ENCODE measurements around the gene MESD. TPM values are rescaled to one million over a fixed set of nuclear protein-coding genes. Genes with fewer than 3 reads are reported as not detected.

Gene MESD
- total and polyA plus RNA-seq, 2 donors, result 17.7 to 24.8 TPM

- no peak overlapping the region for H3K4me3 ChIP-seq (ENCODE audit: low read depth, low read length)
- no peaks in the 10 kb centered on the region for H3K36me3 ChIP-seq (ENCODE audit: insufficient read depth)
- H3K4me1 ChIP-seq (ENCODE audit: insufficient read depth), result no peaks in the 10 kb centered on the region
- whole genome bisulfite sequencing, result 66% methylated on average over 10 of the region's 10 CpGs
- no peak for DNase-seq (ENCODE audit: extremely low spot score)
- no peak overlapping the region for H3K27ac ChIP-seq (ENCODE audit: low read depth)
Observed at GRCh38 chr15:81024265-81024872, 34.8 kb upstream of the MESD start.

- Histone ChIP-seq H3K4me1 (ENCODE audit: insufficient read depth) (no peaks in the 10 kb centered on the region), H3K27ac (ENCODE audit: low read depth) (no peak overlapping the region), H3K36me3 (ENCODE audit: insufficient read depth) (no peaks in the 10 kb centered on the region), H3K4me3 (ENCODE audit: low read depth, low read length) (no peak overlapping the region)
- no peak for DNase-seq (ENCODE audit: extremely low spot score)
- WGBS, result 66% methylated on average over 13 of the region's 13 CpGs
Observed at GRCh38 chr15:81023483-81024264, 34.1 kb upstream of the MESD start.

- H3K4me3 ChIP-seq (ENCODE audit: low read depth, low read length), result no peak overlapping the region
- WGBS, result 76% methylated on average over 7 of the region's 7 CpGs
- H3K4me1 ChIP-seq (ENCODE audit: insufficient read depth), result no peaks in the 10 kb centered on the region
- no peak overlapping the region for H3K27ac ChIP-seq (ENCODE audit: low read depth)
- no peak for DNase-seq (ENCODE audit: extremely low spot score)
- H3K36me3 ChIP-seq (ENCODE audit: insufficient read depth), result no peaks in the 10 kb centered on the region
Observed at GRCh38 chr15:81021321-81021720, 31.7 kb upstream of the MESD start.

GRCh38 chr15:81018197-81018596 is 28.6 kb upstream of the MESD start:
- no peak for DNase-seq (ENCODE audit: extremely low spot score)
- WGBS, result 95% methylated on average over 2 of the region's 2 CpGs
- no peak overlapping the region for H3K4me3 ChIP-seq (ENCODE audit: low read depth, low read length)
- H3K27ac ChIP-seq (ENCODE audit: low read depth), result no peak overlapping the region
- H3K4me1 ChIP-seq (ENCODE audit: insufficient read depth), result no peaks in the 10 kb centered on the region
- no peaks in the 10 kb centered on the region for H3K36me3 ChIP-seq (ENCODE audit: insufficient read depth)

- Histone ChIP-seq H3K27ac (ENCODE audit: low read depth) (no peak overlapping the region), H3K36me3 (ENCODE audit: insufficient read depth) (no peaks in the 10 kb centered on the region), H3K4me1 (ENCODE audit: insufficient read depth) (no peaks in the 10 kb centered on the region), H3K4me3 (ENCODE audit: low read depth, low read length) (no peak overlapping the region)
- 41% methylated on average over 1 of the region's 1 CpG for WGBS
- no peak for DNase-seq (ENCODE audit: extremely low spot score)
Observed at GRCh38 chr15:81016489-81017068, 27.0 kb upstream of the MESD start.

GRCh38 chr15:81015621-81016488 is 26.2 kb upstream of the MESD start:
- H3K4me3 ChIP-seq (ENCODE audit: low read depth, low read length), result no peak overlapping the region
- WGBS, result 68% methylated on average over 8 of the region's 8 CpGs
- no peak for DNase-seq (ENCODE audit: extremely low spot score)
- H3K27ac ChIP-seq (ENCODE audit: low read depth), result no peak overlapping the region
- no peaks in the 10 kb centered on the region for H3K4me1 ChIP-seq (ENCODE audit: insufficient read depth)
- no peaks in the 10 kb centered on the region for H3K36me3 ChIP-seq (ENCODE audit: insufficient read depth)

GRCh38 chr15:81014446-81015093 is 25.0 kb upstream of the MESD start:
- no peak for DNase-seq (ENCODE audit: extremely low spot score)
- H3K4me1 ChIP-seq (ENCODE audit: insufficient read depth), result no peaks in the 10 kb centered on the region
- no peak overlapping the region for H3K27ac ChIP-seq (ENCODE audit: low read depth)
- 86% methylated on average over 9 of the region's 9 CpGs for WGBS
- no peaks in the 10 kb centered on the region for H3K36me3 ChIP-seq (ENCODE audit: insufficient read depth)
- no peak overlapping the region for H3K4me3 ChIP-seq (ENCODE audit: low read depth, low read length)

- Histone ChIP-seq H3K36me3 (ENCODE audit: insufficient read depth) (no peaks in the 10 kb centered on the region), H3K4me1 (ENCODE audit: insufficient read depth) (no peaks in the 10 kb centered on the region), H3K4me3 (ENCODE audit: low read depth, low read length) (no peak overlapping the region), H3K27ac (ENCODE audit: low read depth) (no peak overlapping the region)
- no peak for DNase-seq (ENCODE audit: extremely low spot score)
- WGBS, result 87% methylated on average over 4 of the region's 4 CpGs
Observed at GRCh38 chr15:81013396-81013929, 23.8 kb upstream of the MESD start.

GRCh38 chr15:81012588-81012987 is 23.0 kb upstream of the MESD start:
- Histone ChIP-seq H3K4me3 (ENCODE audit: low read depth, low read length) (no peak overlapping the region), H3K36me3 (ENCODE audit: insufficient read depth) (no peaks in the 10 kb centered on the region), H3K27ac (ENCODE audit: low read depth) (no peak overlapping the region), H3K4me1 (ENCODE audit: insufficient read depth) (no peaks in the 10 kb centered on the region)
- WGBS, result 96% methylated on average over 2 of the region's 2 CpGs
- DNase-seq (ENCODE audit: extremely low spot score), result no peak

- no peaks in the 10 kb centered on the region for H3K36me3 ChIP-seq (ENCODE audit: insufficient read depth)
Observed at GRCh38 chr15:81011593-81011992, 22.0 kb upstream of the MESD start.

GRCh38 chr15:81010086-81010485 is 20.5 kb upstream of the MESD start:
- DNase-seq (ENCODE audit: extremely low spot score), result no peak
- Histone ChIP-seq H3K36me3 (ENCODE audit: insufficient read depth) (no peaks in the 10 kb centered on the region), H3K4me3 (ENCODE audit: low read depth, low read length) (no peak overlapping the region), H3K4me1 (ENCODE audit: insufficient read depth) (no peaks in the 10 kb centered on the region), H3K27ac (ENCODE audit: low read depth) (no peak overlapping the region)
- WGBS, result 84% methylated on average over 4 of the region's 4 CpGs

More at GRCh38 chr15:81011593-81011992, 22.0 kb upstream of the MESD start:
- H3K27ac ChIP-seq (ENCODE audit: low read depth), result no peak overlapping the region
- H3K4me3 ChIP-seq (ENCODE audit: low read depth, low read length), result no peak overlapping the region
- no peak for DNase-seq (ENCODE audit: extremely low spot score)
- H3K4me1 ChIP-seq (ENCODE audit: insufficient read depth), result no peaks in the 10 kb centered on the region

- no peak overlapping the region for H3K4me3 ChIP-seq (ENCODE audit: low read depth, low read length)
- H3K4me1 ChIP-seq (ENCODE audit: insufficient read depth), result no peaks in the 10 kb centered on the region
- H3K27ac ChIP-seq (ENCODE audit: low read depth), result no peak overlapping the region
- 82% methylated on average over 2 of the region's 2 CpGs for WGBS
- no peaks in the 10 kb centered on the region for H3K36me3 ChIP-seq (ENCODE audit: insufficient read depth)
- no peak for DNase-seq (ENCODE audit: extremely low spot score)
Observed at GRCh38 chr15:81008312-81008711, 18.7 kb upstream of the MESD start.

All from urinary bladder (tissue), 4 donors.